HCT116 (cell line): ENCODE measurements around the gene DCP1B. TPM values are rescaled to one million over a fixed set of nuclear protein-coding genes. Genes with fewer than 3 reads are reported as not detected.

Experiments
- ATAC-seq: fragments of 200-7000 bp; cut with Tn5 transposase; 2 replicates; pipeline ENCODE4 v1.9.1; 2020; ENCODE audit warnings: mild to moderate bottlenecking, moderate library complexity
- BruUV-seq: library from RNA; stranded (reverse); fragments of 400-500 nt; replicated peaks from 2 replicates; lab custom pipeline; 2021; lab: Mats Ljungman, UMichigan
- CTCF ChIA-PET: fragments of 300-600 bp; sonication (Branson Sonifier 250); formaldehyde crosslinking; loops from one replicate; lab custom pipeline; 2021; ENCODE audit warnings: antibody characterized with exemption; lab: Charles Lee
- POLR2A ChIA-PET: fragments of 300-600, 350-600 bp; sonication (Branson Sonifier 250); formaldehyde crosslinking; loops from one replicate; lab custom pipeline; 2021; ENCODE audit warnings: antibody characterized with exemption; lab: Charles Lee
- RAD21 ChIA-PET, 2 experiments: fragments of 300-600 bp; sonication (Branson Sonifier 250); formaldehyde crosslinking; loops; one replicate each; lab custom pipeline; 2023; ENCODE audit warnings: low total read pairs in 2 of 2; ENCODE audit not compliant: uncharacterized antibody in 2 of 2, unreplicated experiment in 2 of 2, low non-redundant PET in 1 of 2; lab: Charles Lee
- DNase-seq: peaks from one replicate; pipeline ENCODE4 v3.0.0-alpha.2; 2010; ENCODE audit warnings: low read depth, low spot score
- H2AFZ ChIP-seq: fragments of 200-600 bp; shearing (Covaris generic), sonication (generic); 2 replicates; pipeline ENCODE4 v1.6.1; 2017; ENCODE audit warnings: low read depth, mixed run types, mixed read lengths, antibody characterized with exemption, low read length; ENCODE audit not compliant: poor library complexity, severe bottlenecking
- H3K27ac ChIP-seq: 2 replicates; pipeline ENCODE4 v1.5.1; 2012; ENCODE audit warnings: low read depth, low read length
- H3K27me3 ChIP-seq: fragments of 200-600 bp; sonication (generic); 2 replicates; pipeline ENCODE4 v1.6.1; 2016; ENCODE audit warnings: mixed run types, low read length, mixed read lengths; ENCODE audit not compliant: insufficient read depth
- H3K36me3 ChIP-seq, 2 experiments: fragments of 200-500 bp in 1 of 2; fragments of 200-600 bp in 1 of 2; sonication (Bioruptor generic) in 1 of 2; sonication (generic) in 1 of 2; 2 replicates each; pipeline versions ENCODE4 v1.5.1 to v1.6.1; 2014 to 2016; ENCODE audit warnings: low read length in 2 of 2, inconsistent platforms in 1 of 2, mixed read lengths in 1 of 2, mixed run types in 1 of 2; ENCODE audit not compliant: insufficient read depth in 2 of 2, control insufficient read depth in 1 of 2
- H3K4me1 ChIP-seq, 2 experiments: fragments of 200-600 bp in 1 of 2; sonication (generic) in 1 of 2; 2 replicates each; pipeline versions ENCODE4 v1.5.1 to v1.6.1; 2012 to 2017; ENCODE audit warnings: low read length in 2 of 2, inconsistent platforms in 1 of 2, mild to moderate bottlenecking in 1 of 2, mixed read lengths in 1 of 2, mixed run types in 1 of 2, moderate library complexity in 1 of 2; ENCODE audit not compliant: insufficient read depth in 2 of 2, control insufficient read depth in 1 of 2
- H3K4me2 ChIP-seq: fragments of 200-600 bp; sonication (generic); 2 replicates; pipeline ENCODE4 v1.6.1; 2017; ENCODE audit warnings: mixed run types, low read length, mixed read lengths
- H3K4me3 ChIP-seq, 2 experiments: fragments of 200-600 bp in 1 of 2; sonication (generic) in 1 of 2; replicated peaks in 1 of 2; 2 replicates each; pipeline ENCODE4 v1.5.1; 2011 to 2016; ENCODE audit warnings: low read length in 2 of 2, control low read depth in 1 of 2, low read depth in 1 of 2, mild to moderate bottlenecking in 1 of 2, mixed read lengths in 1 of 2, mixed run types in 1 of 2
- H3K79me2 ChIP-seq: fragments of 200-600 bp; sonication (generic); 2 replicates; pipeline ENCODE4 v1.6.1; 2017; ENCODE audit warnings: mild to moderate bottlenecking, mixed run types, low read length, moderate library complexity, mixed read lengths; ENCODE audit not compliant: insufficient read depth
- H3K9ac ChIP-seq: fragments of 200-600 bp; sonication (generic); 2 replicates; pipeline ENCODE4 v1.6.1; 2016; ENCODE audit warnings: low read length, mixed read lengths
- H3K9me2 ChIP-seq: fragments of 200-600 bp; sonication (generic), shearing (Covaris generic); 2 replicates; pipeline ENCODE4 v1.6.1; 2017; ENCODE audit warnings: mixed run types, mild to moderate bottlenecking, moderate library complexity; ENCODE audit not compliant: insufficient read depth
- H3K9me3 ChIP-seq, 2 experiments: fragments of 200-500 bp in 1 of 2; fragments of 200-600 bp in 1 of 2; sonication (Bioruptor generic) in 1 of 2; sonication (generic) in 1 of 2; 2 replicates each; pipeline ENCODE4 v1.6.1; 2014 to 2017; ENCODE audit warnings: low read length in 2 of 2, mixed read lengths in 2 of 2, inconsistent platforms in 1 of 2, low read depth in 1 of 2, mild to moderate bottlenecking in 1 of 2, mixed run types in 1 of 2, moderate library complexity in 1 of 2; ENCODE audit not compliant: control insufficient read depth in 1 of 2, insufficient read depth in 1 of 2
- H4K20me1 ChIP-seq: fragments of 200-600 bp; sonication (generic), shearing (Covaris generic); 2 replicates; pipeline ENCODE4 v1.6.1; 2017; ENCODE audit warnings: mixed run types, mild to moderate bottlenecking, moderate library complexity; ENCODE audit not compliant: insufficient read depth
- RAD21 ChIP-seq: IDR thresholded peaks from 2 replicates; pipeline ENCODE4 v1.6.1; 2012; ENCODE audit warnings: low read depth, mild to moderate bottlenecking
- TCF7L2 ChIP-seq: IDR thresholded peaks from 2 replicates; pipeline ENCODE4 v1.7.0; 2011; ENCODE audit warnings: borderline replicate concordance, inconsistent platforms; ENCODE audit not compliant: insufficient read depth, insufficient read length; ENCODE audit errors: extremely low read depth
- YY1 ChIP-seq: IDR thresholded peaks from 2 replicates; pipeline ENCODE4 v1.6.1; 2011; ENCODE audit warnings: low read length, low read depth, moderate library complexity, mild to moderate bottlenecking; ENCODE audit not compliant: insufficient replicate concordance; ENCODE audit errors: extremely low read depth
- ZNF274 ChIP-seq: fragments of 200-500 bp; sonication (Bioruptor generic); IDR thresholded peaks from 2 replicates; pipeline ENCODE4 v1.6.1; 2014; ENCODE audit warnings: mild to moderate bottlenecking, low read depth, low read length, inconsistent platforms
- intact Hi-C: fragments of 100-400 bp; cut with micrococcal nuclease; formaldehyde crosslinking; loops from 2 replicates; pipeline ENCODE4 v1.10.0; 2022
- total RNA-seq: library from RNA; stranded (reverse); gene quantifications from one replicate; pipeline ENCODE4 v1.2.1, GENCODE V29; 2021; ENCODE audit not compliant: unreplicated experiment
- TF ChIP-seq, protein P1 (sequence below), 3 experiments: fragments of 200-600 bp in 1 of 3; sonication (generic) in 1 of 3; IDR thresholded peaks in 2 of 3; conservative IDR thresholded peaks in 1 of 3; 2 replicates each; pipeline ENCODE4 v1.5.1; 2012 to 2017; ENCODE audit warnings: low read depth in 2 of 3, low read length in 2 of 3, antibody characterized with exemption in 1 of 3, borderline replicate concordance in 1 of 3, control low read depth in 1 of 3, mild to moderate bottlenecking in 1 of 3, mixed read lengths in 1 of 3, mixed run types in 1 of 3, moderate library complexity in 1 of 3; ENCODE audit not compliant: insufficient read depth in 1 of 3

The DCP1B gene
- total RNA-seq, 1 experiment from 2014 or later, result 13.8 TPM

DNA sequence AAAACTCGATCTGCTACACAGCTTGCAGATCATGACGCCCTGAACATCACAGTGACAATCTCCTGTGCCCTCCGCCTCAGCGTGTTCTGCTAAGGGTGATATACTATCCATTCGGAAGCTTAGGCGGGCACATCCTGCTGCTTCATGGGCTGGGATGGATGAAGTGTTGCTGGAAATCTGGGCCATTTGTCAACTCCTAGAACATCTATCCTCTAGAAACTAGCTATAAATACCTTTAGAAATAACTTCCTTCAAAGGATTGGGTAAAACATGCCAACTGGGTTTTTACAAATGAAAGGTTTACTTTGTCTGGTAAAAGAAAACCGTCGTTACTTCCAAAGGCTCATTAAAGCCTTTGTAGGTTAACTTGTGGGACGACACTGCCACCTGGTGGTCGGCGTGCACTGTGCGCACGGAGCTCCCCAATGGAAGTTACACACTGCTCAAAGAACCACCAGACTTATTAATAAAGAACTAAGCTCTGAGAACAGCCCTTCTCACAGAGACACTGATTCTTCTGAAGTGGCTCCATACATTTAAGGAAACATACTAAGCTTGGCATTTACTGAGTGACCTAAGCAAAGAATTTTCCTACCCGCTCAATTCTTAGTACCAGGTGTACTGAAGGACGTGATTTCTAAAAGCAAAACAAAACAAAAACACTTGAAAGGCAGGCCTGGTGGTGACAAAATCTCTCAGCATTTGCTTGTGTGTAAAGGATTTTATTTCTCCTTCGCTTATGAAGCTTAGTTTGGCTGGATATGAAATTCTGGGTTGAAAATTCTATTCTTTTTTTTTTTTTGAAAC is 64.3 kb downstream of the DCP1B start:
- Histone ChIP-seq H3K4me1 (no peaks in the 10 kb centered on the region), H3K36me3 (no peaks in the 10 kb centered on the region), H3K27ac (no peak overlapping the region), H3K4me2 (no peak overlapping the region), H3K9me3 (no peaks in the 10 kb centered on the region), H3K79me2 (no peaks in the 10 kb centered on the region), H3K9me2 (no peaks in the 10 kb centered on the region), H3K27me3 (no peaks in the 10 kb centered on the region), H3K4me3 (no peak overlapping the region), H2AFZ (no peak overlapping the region), H4K20me1 (no peaks in the 10 kb centered on the region), H3K9ac (no peak overlapping the region)
- POLR2A ChIA-PET, result interaction anchor here (0.8 to 1.4 kb wide), 2 partner anchors 149 to 287 kb away, joined by 4 read pairs; no protein-coding TSS in a partner anchor
- DNase-seq, result peak; percentile 52
- TF ChIP-seq YY1 (no peak), RAD21 (peak; percentile 87), ZNF274 (no peak), TCF7L2 (no peak)
- TF ChIP-seq, protein P1, sequence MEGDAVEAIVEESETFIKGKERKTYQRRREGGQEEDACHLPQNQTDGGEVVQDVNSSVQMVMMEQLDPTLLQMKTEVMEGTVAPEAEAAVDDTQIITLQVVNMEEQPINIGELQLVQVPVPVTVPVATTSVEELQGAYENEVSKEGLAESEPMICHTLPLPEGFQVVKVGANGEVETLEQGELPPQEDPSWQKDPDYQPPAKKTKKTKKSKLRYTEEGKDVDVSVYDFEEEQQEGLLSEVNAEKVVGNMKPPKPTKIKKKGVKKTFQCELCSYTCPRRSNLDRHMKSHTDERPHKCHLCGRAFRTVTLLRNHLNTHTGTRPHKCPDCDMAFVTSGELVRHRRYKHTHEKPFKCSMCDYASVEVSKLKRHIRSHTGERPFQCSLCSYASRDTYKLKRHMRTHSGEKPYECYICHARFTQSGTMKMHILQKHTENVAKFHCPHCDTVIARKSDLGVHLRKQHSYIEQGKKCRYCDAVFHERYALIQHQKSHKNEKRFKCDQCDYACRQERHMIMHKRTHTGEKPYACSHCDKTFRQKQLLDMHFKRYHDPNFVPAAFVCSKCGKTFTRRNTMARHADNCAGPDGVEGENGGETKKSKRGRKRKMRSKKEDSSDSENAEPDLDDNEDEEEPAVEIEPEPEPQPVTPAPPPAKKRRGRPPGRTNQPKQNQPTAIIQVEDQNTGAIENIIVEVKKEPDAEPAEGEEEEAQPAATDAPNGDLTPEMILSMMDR (IDR thresholded peaks at IDR 0.05 in 2 of 3, conservative IDR thresholded peaks at IDR 0.05 in 1 of 3; ENCODE audit: borderline replicate concordance in 1 of 3, insufficient read depth in 1 of 3, low read depth in 2 of 3, low read length in 2 of 3), result peak; percentile 78 to 98 (median 89); a peak in 5 of 6 replicates
- intact Hi-C loops, result loop anchor here (1.0 to 5.0 kb wide), 6 partner anchors 95 to 642 kb away; no protein-coding TSS in a partner anchor
- no TSS peak for BruUV-seq
- peak; percentile 95 for ATAC-seq
- CTCF ChIA-PET, result interaction anchor here (0.6 to 2.0 kb wide), 25 partner anchors 9 to 822 kb away, joined by 3 to 41 read pairs (median 5); no protein-coding TSS in a partner anchor
- RAD21 ChIA-PET, result interaction anchor here (0.6 to 1.5 kb wide), 8 partner anchors 144 to 306 kb away, joined by 3 to 10 read pairs (median 5); no protein-coding TSS in a partner anchor
